IPS-11a (cell line): ENCODE data around the gene ADAMTS17.

Experiments used
- H3K4me3 ChIP-seq: one replicate; pipeline ENCODE4 v1.5.1; 2013; ENCODE audit warnings: low read depth, low read length, control low read depth

The ADAMTS17 gene

DNA sequence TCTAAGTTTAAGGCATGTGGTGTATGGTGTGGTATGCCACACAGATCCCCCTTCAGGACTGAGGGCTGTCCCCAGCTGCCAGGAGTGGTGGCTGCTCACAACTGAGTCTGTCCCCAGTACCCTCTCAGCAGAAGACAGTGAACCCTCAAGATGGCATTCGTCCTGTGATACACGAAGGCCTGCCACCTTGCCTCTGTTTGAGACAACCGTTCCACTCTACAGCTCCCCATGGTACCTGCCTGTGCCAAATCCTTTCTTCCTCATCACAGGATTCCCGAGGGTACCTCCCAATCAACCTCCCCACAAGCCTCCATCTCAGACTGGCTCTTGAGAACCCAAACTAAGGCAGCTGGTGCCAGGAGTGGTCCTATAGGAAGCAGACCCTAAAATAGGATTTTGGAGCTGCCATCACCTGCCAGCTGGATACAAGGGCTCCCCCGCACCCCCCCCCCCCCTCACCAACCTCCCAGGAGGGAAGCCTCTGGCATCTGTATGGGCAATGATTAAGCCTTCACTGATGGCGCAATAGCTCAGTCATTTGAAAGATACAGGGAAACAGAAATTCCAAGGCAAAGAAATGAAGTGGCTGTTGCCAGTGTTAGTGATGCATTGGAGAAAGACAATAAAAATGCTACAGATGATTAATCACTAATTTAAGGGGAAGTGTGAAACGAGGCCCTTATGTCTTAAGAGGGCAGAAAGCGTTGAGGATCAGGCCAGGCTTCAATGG is 378.5 kb downstream of the ADAMTS17 start:
- H3K4me3 ChIP-seq, result no peak overlapping the region

DNA sequence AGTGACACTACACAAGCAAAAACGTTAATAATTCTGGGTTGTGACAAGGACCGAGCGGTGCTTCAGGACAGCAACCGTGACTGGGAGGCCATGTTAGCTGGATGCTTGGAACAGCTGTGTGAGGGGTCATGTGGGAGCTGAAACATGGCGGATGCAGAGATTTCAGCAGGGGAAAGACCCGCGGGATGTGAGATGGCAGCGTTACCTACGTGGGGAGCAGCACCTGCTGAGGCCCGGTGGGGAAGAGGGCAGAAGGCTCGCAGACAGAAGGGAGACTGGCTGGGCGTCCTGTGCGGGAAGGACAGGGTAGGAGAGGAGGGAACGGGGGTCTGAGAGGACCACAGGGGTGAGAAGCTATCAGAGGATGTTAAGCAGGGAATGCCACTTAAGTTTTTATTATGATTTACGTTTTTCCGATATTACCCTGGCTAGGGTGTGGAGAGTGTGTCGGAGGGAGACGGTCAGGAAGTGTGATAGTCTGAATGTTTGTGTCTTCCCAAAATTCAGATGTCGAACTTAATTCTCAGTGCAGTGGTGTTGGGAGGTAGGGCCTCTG is 379.7 kb downstream of the ADAMTS17 start:
- no peak overlapping the region for H3K4me3 ChIP-seq

- no peak overlapping the region for H3K4me3 ChIP-seq
Measured at GRCh38 chr15:99961011-99961441, 380.7 kb downstream of the ADAMTS17 start.

- H3K4me3 ChIP-seq, result no peak overlapping the region
Measured at GRCh38 chr15:99959326-99959725, 382.4 kb downstream of the ADAMTS17 start.

GRCh38 chr15:99958426-99959097 is 383.2 kb downstream of the ADAMTS17 start:
- no peak overlapping the region for H3K4me3 ChIP-seq

DNA sequence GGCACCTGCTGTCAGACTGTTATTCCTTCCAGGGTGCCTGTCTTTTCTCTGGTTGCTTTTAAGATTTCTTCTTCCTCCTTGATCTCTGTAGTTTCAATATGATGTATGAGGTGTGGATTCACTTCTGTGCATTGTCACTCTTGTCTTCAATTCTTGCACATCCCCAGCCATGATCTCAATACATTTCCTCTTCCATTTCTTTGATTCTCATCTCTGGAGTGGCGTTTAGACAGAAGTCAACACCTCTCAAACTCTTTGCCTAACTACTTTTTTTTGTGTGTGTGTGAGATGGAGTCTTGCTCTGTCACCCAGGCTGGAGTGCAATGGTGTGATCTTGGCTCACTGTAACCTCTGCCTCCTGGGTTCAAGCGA is 384.1 kb downstream of the ADAMTS17 start:
- no peak overlapping the region for H3K4me3 ChIP-seq

DNA sequence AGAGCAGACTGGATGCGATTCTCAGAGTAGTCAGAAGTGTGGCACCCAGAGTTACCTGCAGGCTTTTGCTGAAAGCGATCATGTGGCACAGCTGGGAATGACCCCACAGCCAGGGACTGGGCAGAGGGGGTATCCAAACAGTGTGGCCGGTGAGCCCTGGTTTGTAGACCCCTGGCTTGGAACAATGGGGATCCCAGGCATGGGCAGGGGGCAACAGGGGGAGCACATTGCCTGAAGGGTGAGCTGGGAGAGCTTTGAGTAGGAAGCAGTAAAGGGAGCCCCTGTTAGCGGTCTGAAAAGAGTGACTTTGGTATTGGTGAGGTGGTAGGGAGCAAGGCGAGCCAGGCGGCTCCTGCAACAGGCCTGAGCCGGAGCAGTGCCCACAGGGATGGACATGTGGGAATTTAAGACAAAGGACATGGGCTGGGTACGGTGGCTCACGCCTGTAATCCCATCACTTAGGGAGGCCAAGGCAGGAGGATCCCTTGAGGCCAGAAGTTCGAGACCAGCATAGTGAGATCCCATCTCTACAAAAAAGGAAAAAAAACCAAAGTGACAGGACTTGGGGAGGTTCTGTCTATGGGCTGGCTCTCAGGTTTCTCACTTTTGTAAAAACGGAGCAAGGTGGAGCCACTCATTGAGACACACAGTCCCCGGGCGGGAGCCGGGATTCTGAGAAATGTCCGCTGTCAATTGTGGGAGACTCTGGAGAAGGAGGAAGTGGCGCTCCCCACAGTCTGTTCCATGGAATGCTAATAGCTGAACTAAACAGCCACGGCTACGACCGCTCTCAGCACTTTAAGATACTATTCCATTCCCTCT is 384.7 kb downstream of the ADAMTS17 start:
- no peak overlapping the region for H3K4me3 ChIP-seq

GRCh38 chr15:99956022-99956775 is 385.6 kb downstream of the ADAMTS17 start:
- H3K4me3 ChIP-seq, result no peak overlapping the region

DNA sequence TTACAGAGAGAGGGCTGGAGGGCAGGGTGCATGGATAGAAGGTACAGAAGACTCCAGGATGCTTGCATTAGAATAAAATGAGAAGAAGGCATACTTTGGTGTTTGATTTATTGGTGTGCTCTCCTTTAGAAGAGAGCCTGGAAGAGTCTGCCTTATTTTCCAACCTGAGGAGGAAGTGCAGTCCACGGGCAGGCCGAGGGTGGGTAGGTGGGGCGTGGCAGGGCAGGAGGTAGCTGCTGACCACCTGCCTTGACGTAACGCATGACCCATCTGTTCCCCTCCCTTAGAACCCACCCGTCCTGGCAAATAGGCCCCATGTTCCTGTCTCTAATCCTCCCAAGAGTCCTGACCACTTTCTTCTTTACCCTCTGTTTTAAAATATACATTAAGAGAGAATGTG is 386.2 kb downstream of the ADAMTS17 start:
- no peak overlapping the region for H3K4me3 ChIP-seq

DNA sequence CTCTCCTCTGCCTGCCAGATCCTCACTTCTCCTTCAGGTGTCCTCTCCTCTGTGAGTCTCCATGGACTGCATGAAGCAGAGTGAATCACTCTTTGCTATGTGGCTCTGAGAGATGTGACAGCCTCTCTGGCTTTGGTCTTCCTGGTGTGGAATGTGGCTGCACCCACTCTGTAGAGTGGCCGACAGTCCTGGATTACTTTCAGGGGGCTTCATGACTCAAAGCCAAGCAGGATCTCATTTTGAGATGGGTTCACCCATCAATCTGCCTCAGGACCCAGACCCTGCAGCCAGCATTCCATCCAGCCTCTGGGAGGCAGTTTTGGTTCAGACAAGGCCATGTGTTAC is 386.6 kb downstream of the ADAMTS17 start:
- no peak overlapping the region for H3K4me3 ChIP-seq

DNA sequence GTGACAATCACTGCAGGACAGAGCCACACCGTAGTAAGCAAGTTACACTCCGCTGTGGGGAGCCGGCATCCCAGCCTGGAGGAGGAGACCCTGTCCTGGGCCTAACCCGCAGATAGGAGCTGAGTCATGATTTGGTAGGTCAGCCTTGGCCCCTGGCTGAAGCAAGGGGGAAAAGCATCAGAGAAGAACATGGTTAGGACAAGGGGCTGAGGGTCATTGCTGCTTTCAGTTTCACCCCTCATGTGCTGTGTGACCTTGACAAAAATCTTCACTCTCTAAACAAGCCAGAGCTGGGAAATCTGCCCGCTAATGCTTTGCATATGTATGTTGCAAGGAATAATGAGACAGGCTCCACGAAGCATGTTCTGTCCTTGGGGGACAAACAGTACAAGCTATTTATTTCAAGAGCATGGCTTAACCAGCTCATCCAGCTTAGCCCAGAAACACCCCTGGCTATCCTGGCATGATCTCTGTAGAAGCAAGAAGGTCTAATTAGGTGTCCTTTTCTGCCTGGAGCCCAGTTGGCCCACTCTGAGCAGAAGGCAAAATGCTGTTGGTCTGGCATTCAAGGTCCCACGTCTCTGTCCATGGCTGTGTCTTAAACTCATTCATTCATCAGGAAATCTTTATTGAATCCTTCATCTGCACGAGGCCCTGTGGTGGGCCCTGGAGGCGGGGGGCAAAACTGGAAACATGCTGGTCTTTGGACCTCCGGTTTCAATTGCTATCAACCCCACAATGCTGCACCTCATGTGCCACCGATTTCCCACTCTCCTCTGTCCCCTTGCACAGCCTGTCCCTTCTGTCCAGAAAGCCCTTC is 387.2 kb downstream of the ADAMTS17 start:
- no peak overlapping the region for H3K4me3 ChIP-seq

- no peak overlapping the region for H3K4me3 ChIP-seq
Measured at GRCh38 chr15:99953886-99954285, 387.9 kb downstream of the ADAMTS17 start.

DNA sequence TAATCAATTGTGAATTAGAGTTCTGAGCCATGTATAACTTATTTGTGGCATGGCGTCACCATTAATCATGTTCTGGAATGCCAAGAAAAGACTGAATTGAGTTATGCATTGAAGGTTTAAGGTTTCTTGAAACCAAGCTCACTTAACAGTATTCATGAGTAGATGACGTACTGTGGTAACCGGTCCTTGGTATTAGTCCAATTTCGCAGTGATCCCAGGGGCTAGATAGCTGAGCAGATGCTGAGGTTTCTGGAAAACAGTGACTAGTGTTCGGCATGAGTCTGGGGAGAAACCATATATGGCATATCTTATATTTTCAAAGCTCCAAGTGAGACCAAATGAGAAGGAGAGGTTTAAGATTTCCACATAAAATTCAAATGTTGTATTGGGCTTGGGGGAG is 390.3 kb downstream of the ADAMTS17 start:
- no peak overlapping the region for H3K4me3 ChIP-seq

GRCh38 chr15:99944131-99944530 is 397.6 kb downstream of the ADAMTS17 start:
- H3K4me3 ChIP-seq, result no peak overlapping the region

- no peak overlapping the region for H3K4me3 ChIP-seq
Measured at GRCh38 chr15:99943466-99943865, 398.3 kb downstream of the ADAMTS17 start.

DNA sequence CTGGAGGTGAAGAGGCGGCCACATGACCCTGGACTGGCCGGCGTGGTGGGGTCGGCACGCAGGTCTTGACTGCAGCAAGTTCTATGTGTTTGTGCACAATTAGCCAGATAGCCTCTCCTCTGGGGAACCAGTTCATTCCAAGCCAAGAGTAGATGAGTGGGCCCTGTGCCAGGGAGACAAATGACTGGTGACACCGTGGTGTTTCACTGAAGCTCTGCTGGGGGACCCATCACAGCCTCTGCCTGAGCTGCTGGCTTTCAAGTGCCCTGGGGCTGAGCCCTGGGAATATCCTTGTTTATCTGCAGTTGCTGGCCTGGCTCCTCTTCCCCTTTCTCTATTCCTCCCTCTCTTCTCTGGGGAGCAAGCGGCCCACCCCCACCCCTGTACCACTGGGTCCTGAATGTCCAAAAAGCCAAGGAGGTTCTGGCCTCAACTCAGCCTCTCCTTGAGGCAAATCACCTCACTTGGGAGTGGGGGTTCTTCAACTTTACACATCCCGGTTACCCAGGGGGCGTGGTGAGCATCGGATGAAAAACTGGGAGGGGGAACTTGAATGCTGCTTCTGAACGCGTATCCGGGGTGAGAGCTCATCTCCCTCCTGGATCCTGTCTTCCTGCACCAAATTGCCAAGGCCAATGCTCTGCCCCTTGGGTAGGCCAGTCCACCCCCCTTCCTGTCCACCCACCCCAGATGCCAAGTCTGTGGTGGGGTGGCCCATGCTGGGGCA is 408.9 kb downstream of the ADAMTS17 start:
- H3K4me3 ChIP-seq, result no peak overlapping the region

DNA sequence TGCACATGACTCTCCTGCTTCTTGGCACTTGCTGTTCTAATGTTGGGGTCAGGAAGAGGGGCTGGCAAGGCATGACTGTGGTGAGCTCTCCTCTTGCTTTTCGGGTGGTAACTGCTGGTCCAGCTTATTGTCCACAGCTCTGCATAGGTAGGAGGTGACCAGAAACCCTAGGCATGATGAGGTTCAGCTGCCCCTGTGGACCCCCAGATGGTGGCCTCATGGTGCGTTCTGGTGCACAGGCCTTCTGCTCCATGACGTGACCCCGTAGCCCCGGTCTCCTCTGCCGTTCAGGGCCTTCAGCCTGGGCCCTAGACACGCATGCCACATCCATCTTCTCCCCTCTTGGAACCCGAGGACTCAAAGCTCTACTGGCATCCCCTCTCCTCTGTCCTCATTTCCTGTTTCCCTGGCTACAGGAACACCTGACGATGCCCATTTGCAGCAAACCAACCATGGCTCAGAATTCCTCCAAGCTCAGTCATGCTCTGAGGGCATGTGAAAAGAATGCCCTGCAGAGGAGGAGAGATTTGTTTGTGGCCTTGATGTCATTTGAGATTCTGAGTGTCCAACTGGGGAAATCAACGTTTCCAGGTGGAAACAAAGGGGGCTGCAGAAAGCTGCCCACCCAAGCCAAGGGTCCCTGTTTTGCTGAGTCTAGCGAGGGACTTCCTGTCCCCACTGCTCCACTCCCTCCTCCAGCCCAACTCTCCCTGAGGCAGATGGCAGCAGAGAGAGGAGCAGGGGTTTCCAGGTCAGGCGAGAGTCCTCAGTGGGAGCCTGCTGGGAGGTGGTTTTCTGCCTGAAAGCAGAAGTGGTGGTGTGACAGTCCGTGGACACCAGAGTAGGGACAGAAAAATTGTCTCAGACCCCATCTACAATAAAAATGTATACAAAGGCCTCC is 409.8 kb downstream of the ADAMTS17 start:
- no peak overlapping the region for H3K4me3 ChIP-seq

- no peak overlapping the region for H3K4me3 ChIP-seq
Measured at GRCh38 chr15:99930696-99931095, 411.1 kb downstream of the ADAMTS17 start.
